SK-N-MC (cell line): ENCODE results near the gene CROCC.

Source experiments
- EZH2 ChIP-seq: fragments of 200-600 bp; sonication (generic); IDR thresholded peaks from one replicate; pipeline ENCODE4 v1.6.1; 2017; ENCODE audit warnings: antibody characterized with exemption
- POLR2AphosphoS5 ChIP-seq: IDR thresholded peaks from 2 replicates; pipeline ENCODE4 v1.6.1; 2012; ENCODE audit warnings: mild to moderate bottlenecking, low read depth, low read length, borderline replicate concordance

GRCh38 chr1:17011439-17012307, 89.9 kb downstream of the CROCC start, which contains the start of gene ATP13A2:
- TF ChIP-seq EZH2 (no peak), POLR2AphosphoS5 (no peak)
